ENCODE measurements around the gene CCSER1.

The CCSER1 gene

GRCh38 chr4:90950385-90950841, 823.2 kb downstream of the CCSER1 start:
- no peak for TF ChIP-seq CTCF (conservative IDR thresholded peaks at IDR 0.05; ENCODE audit: low read depth)
- POLR2A ChIA-PET (ENCODE audit: low non-redundant PET) = no interaction called here
- CTCF ChIA-PET = no interaction called here
- no peak overlapping the region for H3K27ac ChIP-seq
- no peak for DNase-seq (ENCODE audit: low spot score)

DNA sequence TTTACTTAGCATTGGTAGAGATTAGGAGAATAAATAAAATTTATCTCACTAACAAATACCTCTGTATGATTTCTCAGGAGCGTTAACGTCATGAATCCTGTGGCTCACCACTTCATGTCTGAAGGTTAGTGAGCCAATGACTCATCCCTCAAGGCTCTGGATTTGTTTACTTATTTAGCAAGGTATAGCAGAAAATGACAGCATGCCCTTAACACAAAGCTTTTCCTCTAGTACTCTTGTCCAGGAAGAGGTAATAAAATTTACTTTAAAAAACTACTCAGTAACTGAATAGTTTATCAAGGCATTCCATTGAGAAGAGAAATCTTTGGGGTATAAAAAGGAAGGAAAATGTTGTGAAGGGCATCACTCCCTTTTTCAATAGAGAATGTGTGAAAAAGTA, 823.8 kb downstream of the CCSER1 start:
- ChIA-PET CTCF (no interaction called here), POLR2A (ENCODE audit: low non-redundant PET) (no interaction called here)
- H3K27ac ChIP-seq = no peak overlapping the region
- no peak for TF ChIP-seq CTCF (conservative IDR thresholded peaks at IDR 0.05; ENCODE audit: low read depth)
- peak; percentile 61 for DNase-seq (ENCODE audit: low spot score)

DNA sequence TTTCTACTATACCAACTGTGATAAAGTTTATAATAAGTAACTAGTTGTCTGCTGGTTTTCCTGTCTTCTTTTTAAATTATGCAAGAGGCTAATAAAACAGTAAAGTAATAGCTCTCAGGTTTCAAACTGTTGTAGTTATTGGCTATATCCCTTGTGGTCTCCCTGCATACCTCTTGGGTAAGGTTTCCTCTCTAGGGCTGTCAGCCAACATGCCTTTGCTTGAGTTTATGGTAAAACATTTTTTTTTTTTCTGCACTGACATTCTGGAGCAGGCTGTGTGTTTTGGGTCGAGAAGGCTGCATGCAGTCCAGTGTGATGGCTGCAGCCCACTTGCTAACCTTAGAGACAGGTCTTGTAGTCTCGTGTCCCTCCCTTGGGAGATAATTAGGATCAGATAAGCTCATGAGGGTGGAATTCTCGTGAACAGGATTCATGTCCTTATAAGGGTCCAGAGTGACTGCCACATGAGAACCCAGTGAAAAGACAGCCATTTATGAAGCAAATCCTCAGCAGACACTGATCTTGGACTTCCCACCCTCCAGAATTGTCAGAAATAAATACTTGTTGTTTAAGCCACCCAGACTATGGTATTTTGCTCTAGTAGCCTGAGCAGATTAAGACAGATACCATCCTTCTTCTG, 831.2 kb downstream of the CCSER1 start:
- no peak for TF ChIP-seq CTCF (conservative IDR thresholded peaks at IDR 0.05; ENCODE audit: low read depth)
- POLR2A ChIA-PET (ENCODE audit: low non-redundant PET) = no interaction called here
- peak; percentile 36 for DNase-seq (ENCODE audit: low spot score)
- CTCF ChIA-PET = interaction anchor here (0.7 kb wide), 1 partner anchor 147 kb away, joined by 5 read pairs; no protein-coding TSS in a partner anchor
- no peak overlapping the region for H3K27ac ChIP-seq

DNA sequence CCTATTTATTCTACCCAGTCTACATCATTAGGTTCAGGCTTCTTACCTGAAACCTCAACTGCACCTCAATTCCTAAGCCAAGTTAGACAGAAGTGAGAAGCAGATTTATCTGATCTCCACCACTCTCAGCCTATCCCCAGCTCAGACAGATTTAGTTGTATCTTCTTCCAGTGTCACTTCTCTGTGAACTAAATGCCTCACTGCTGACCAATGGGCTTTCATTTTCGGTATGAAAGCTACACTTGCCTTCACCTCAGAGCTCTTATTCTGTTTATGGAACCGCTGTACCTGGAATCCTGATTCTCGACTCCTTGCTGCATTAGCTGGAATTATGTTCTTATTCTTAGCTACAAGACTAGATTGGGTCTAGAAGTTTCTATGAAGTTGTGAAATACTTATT, 833.2 kb downstream of the CCSER1 start:
- POLR2A ChIA-PET (ENCODE audit: low non-redundant PET) = no interaction called here

GRCh38 chr4:90960840-90961239, 833.6 kb downstream of the CCSER1 start:
- DNase-seq (ENCODE audit: low spot score) = no peak
- ChIA-PET POLR2A (ENCODE audit: low non-redundant PET) (no interaction called here), CTCF (no interaction called here)
- no peak for TF ChIP-seq CTCF (conservative IDR thresholded peaks at IDR 0.05; ENCODE audit: low read depth)
- H3K27ac ChIP-seq = no peak overlapping the region

More for the DNA sequence above, 833.2 kb downstream of the CCSER1 start:
- no peak for DNase-seq (ENCODE audit: low spot score)
- CTCF ChIA-PET = no interaction called here
- no peak for TF ChIP-seq CTCF (conservative IDR thresholded peaks at IDR 0.05; ENCODE audit: low read depth)
- H3K27ac ChIP-seq = no peak overlapping the region

DNA sequence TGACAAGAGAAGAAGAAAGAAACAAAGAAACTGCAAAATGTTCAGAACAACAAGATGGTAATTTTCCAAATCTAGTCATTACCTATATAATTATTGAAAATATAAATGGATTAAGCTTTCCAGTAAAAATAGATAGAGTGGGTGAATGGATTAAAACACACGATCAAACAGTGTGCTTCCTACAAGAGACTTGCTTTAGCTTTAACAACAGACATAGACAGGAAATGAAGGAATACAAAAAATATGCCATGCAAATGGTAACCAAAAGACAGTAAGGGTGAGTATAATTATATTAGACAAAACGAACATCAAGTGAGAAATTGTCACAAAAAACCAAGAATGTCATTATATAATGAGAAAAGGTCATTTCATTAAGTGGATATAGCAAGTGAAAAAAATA, 842.8 kb downstream of the CCSER1 start:
- ChIA-PET POLR2A (ENCODE audit: low non-redundant PET) (no interaction called here), CTCF (no interaction called here)
- DNase-seq (ENCODE audit: low spot score) = no peak
- no peak overlapping the region for H3K27ac ChIP-seq
- no peak for TF ChIP-seq CTCF (conservative IDR thresholded peaks at IDR 0.05; ENCODE audit: low read depth)

Measured in RWPE1 (cell line).